AG04450 (cell line): ENCODE results near the gene CDCA5. TPM values are rescaled to one million over a fixed set of nuclear protein-coding genes. Genes with fewer than 3 reads are reported as not detected.
A peak's percentile ranks its signal among the peaks of the same experiment; 100 is the strongest.

Experiments
- CTCF ChIA-PET: fragments of 300-600, 350-600 bp; formaldehyde crosslinking; extraction: SDS; loops from one replicate; lab custom pipeline; 2022; ENCODE audit warnings: antibody characterized with exemption, inconsistent platforms; lab: Charles Lee
- POLR2A ChIA-PET: fragments of 350-600 bp; formaldehyde crosslinking; extraction: SDS; loops from one replicate; lab custom pipeline; 2021; ENCODE audit warnings: antibody characterized with exemption, inconsistent platforms; lab: Yijun Ruan, JAX
- DNase-seq: peaks from one replicate; pipeline ENCODE4 v3.0.0-alpha.2; 2011; ENCODE audit warnings: low read depth, low spot score
- H3K27ac ChIP-seq: one replicate; pipeline ENCODE4 v1.5.1; 2012; ENCODE audit warnings: low read depth, low read length, control low read depth
- H3K27me3 ChIP-seq: one replicate; pipeline ENCODE4 v1.6.0; 2012; ENCODE audit warnings: low read length; ENCODE audit not compliant: control insufficient read depth, insufficient read depth
- H3K4me3 ChIP-seq: 2 replicates; pipeline ENCODE4 v1.5.1; 2011; ENCODE audit warnings: mild to moderate bottlenecking, low read depth, low read length, control low read depth
- H3K9me3 ChIP-seq: 2 replicates; pipeline ENCODE4 v1.5.1; 2012; ENCODE audit warnings: low read length; ENCODE audit not compliant: control insufficient read depth, insufficient read depth
- CTCF ChIP-seq: IDR thresholded peaks from 2 replicates; pipeline ENCODE4 v1.5.1; 2011; ENCODE audit warnings: low read depth, low read length, control low read depth, inconsistent platforms
- polyA plus RNA-seq: library from polyadenylated mRNA; depleted of rRNA; stranded (reverse); fragments of >200 nt; gene quantifications from 2 replicates; pipeline ENCODE4 v1.2.3, GENCODE V29; 2011

CDCA5 gene
- polyA plus RNA-seq, 1 experiment: 5.2 TPM

DNA sequence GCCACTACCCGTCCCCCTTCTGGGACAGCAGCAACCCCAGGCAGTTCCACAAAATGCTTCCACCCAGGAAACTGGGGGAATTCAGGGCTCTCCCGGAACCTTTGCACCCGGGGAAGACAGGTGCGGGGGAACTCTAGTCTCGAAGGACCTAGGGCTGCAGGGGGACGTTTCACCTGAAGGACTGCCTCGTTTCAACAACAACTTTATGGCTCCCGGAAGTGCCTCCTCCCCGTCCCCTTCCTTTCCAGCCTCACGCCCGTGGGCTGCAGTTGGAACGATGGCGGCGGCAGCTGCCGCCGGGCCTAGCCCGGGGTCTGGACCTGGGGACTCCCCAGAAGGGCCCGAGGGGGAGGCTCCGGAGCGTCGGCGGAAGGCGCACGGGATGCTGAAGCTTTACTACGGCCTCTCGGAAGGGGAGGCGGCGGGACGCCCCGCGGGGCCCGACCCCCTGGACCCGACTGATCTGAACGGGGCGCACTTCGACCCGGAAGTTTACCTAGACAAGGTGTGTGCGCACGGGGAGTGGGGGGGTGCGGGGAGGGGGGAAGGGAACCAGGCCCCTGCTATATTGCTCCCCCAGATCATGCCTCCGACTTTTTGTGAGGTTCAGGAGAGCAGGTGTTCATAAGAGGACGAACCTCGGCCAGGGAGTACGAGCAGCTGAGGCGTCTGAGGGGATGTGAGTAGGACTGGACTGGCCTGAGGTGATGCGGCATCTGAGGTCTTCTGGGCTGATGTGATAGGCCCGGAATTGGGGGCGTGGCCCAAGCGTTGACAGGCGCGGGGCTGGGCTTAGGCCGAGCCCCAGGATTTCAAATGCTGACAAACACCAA lies 12.3 kb upstream of the CDCA5 start, which contains the start of gene VPS51:
Gene VPS51 (plus strand): TSS at position 241 of the 833 bp plus-strand sequence. CDS start 37 bp downstream, at position 278.
- Histone ChIP-seq H3K9me3 (no peaks in the 10 kb centered on the region), H3K27me3 (no peaks in the 10 kb centered on the region), H3K27ac (peak within 1 kb of the TSS; percentile 75), H3K4me3 (peak within 1 kb of the TSS; percentile 77)
- POLR2A ChIA-PET: interaction anchor here (0.9 to 2.6 kb wide), 3 partner anchors 15 to 26 kb away, joined by 3 to 9 read pairs (median 5); partner anchors contain the start of genes FAU and MRPL49
- no peak for TF ChIP-seq CTCF
- CTCF ChIA-PET: interaction anchor here (1.6 kb wide), 1 partner anchor 17 kb away, joined by 4 read pairs; no protein-coding TSS in a partner anchor
- DNase-seq: peak; percentile 74

DNA sequence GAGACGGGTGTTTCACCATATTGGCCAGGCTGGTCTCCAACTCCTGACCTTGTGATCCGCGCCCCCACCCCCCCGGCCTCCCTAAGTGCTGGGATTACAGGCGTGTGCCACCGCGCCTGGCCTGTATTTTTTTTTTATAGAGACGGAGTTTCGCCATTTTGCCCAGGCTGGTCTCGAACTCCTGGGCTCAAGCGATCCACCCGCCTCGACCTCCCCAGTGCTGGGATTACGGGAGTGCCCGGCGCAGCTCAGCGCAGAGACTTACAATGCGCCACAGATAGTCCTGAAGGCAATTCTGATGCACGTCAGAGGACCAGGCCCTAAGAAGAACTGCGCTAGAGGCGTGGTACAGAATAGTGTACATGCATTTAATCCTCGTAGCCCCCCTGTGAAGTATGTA lies 11.6 kb upstream of the CDCA5 start:
- POLR2A ChIA-PET: interaction anchor here (2.6 kb wide), 1 partner anchor 15 kb away, joined by 9 read pairs; no protein-coding TSS in a partner anchor
- no peak overlapping the region for H3K27ac ChIP-seq

GRCh38 chr11:65090628-65091027 lies 6.8 kb upstream of the CDCA5 start:
- CTCF ChIA-PET: interaction anchor here (0.7 to 1.6 kb wide), 3 partner anchors 20 to 244 kb away, joined by 3 to 4 read pairs (median 3); no protein-coding TSS in a partner anchor

More for the DNA sequence above, 11.6 kb upstream of the CDCA5 start:
- Histone ChIP-seq H3K4me3 (peak overlapping the region; percentile 77), H3K9me3 (no peaks in the 10 kb centered on the region), H3K27me3 (no peaks in the 10 kb centered on the region)
- CTCF ChIA-PET: interaction anchor here (0.7 to 2.0 kb wide), 2 partner anchors 15 to 22 kb away, joined by 3 to 5 read pairs; partner anchors contain the start of gene ZNHIT2
- no peak for TF ChIP-seq CTCF
- no peak for DNase-seq

GRCh38 chr11:65089621-65090020 lies 5.8 kb upstream of the CDCA5 start:
- TF ChIP-seq CTCF: no peak
- Histone ChIP-seq H3K27me3 (no peaks in the 10 kb centered on the region), H3K9me3 (no peaks in the 10 kb centered on the region), H3K4me3 (no peak overlapping the region), H3K27ac (no peak overlapping the region)
- no peak for DNase-seq
- CTCF ChIA-PET: interaction anchor here (1.1 to 1.6 kb wide), 2 partner anchors 77 to 243 kb away, joined by 3 read pairs; no protein-coding TSS in a partner anchor
- POLR2A ChIA-PET: interaction anchor here (0.7 kb wide), 1 partner anchor 83 kb away, joined by 6 read pairs; no protein-coding TSS in a partner anchor

More at GRCh38 chr11:65090628-65091027, 6.8 kb upstream of the CDCA5 start:
- H3K27me3 ChIP-seq: no peaks in the 10 kb centered on the region
- no peaks in the 10 kb centered on the region for H3K9me3 ChIP-seq
- no peak for TF ChIP-seq CTCF
- no peak overlapping the region for H3K4me3 ChIP-seq
- H3K27ac ChIP-seq: no peak overlapping the region
- DNase-seq: no peak
- POLR2A ChIA-PET: no interaction called here
